ENCODE results near the gene SPTBN4.

DNA sequence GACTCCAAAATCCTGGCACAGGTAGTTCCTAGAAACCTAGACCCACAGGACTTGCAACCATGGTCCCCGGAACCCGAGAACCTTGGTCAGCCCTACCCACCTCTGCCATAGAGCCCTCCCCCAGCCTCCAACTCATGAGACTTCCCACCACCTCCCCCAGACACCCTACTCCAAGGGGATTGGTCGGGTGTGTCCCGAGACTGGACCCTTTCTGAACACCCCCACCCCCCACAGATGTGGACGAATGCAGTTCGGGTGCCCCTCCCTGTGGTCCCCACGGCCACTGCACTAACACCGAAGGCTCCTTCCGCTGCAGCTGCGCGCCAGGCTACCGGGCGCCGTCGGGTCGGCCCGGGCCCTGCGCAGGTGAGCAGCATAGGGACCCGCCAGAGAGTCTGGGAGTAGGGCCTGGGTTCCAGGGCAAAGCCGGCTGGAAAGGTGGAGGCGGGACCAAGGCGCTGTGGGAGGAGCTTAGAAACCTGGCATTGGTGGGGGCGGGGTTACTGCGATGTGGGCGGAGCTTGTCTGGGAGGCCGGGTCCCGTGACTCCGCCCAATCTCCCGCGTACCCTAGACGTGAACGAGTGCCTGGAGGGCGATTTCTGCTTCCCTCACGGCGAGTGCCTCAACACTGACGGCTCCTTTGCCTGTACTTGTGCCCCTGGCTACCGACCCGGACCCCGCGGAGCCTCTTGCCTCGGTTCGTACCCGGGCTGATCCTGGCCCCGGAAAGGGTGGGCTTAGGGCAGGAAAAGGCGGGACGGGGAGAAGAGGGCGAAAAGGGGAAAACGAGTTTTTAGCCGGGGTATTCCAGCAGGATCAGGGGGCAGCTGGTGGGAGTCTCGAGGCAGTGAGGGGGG is 146.3 kb downstream of the SPTBN4 start:
- TF ChIP-seq, protein P1, sequence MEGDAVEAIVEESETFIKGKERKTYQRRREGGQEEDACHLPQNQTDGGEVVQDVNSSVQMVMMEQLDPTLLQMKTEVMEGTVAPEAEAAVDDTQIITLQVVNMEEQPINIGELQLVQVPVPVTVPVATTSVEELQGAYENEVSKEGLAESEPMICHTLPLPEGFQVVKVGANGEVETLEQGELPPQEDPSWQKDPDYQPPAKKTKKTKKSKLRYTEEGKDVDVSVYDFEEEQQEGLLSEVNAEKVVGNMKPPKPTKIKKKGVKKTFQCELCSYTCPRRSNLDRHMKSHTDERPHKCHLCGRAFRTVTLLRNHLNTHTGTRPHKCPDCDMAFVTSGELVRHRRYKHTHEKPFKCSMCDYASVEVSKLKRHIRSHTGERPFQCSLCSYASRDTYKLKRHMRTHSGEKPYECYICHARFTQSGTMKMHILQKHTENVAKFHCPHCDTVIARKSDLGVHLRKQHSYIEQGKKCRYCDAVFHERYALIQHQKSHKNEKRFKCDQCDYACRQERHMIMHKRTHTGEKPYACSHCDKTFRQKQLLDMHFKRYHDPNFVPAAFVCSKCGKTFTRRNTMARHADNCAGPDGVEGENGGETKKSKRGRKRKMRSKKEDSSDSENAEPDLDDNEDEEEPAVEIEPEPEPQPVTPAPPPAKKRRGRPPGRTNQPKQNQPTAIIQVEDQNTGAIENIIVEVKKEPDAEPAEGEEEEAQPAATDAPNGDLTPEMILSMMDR (IDR thresholded peaks at IDR 0.05) = no peak
- no peak for TF ChIP-seq POLR2A (IDR thresholded peaks at IDR 0.05)

Measured in body of pancreas (tissue), 4 donors.